Lower lobe of right lung (tissue), 2 donors: ENCODE measurements around the gene MEF2A. TPM values are rescaled to one million over a fixed set of nuclear protein-coding genes. Genes with fewer than 3 reads are reported as not detected.

Experiments
- ATAC-seq, 2 donors: fragments of 200-7000 bp; cut with Tn5 transposase; one replicate each; pipeline ENCODE4 v1.9.1; 2020 to 2022; ENCODE audit warnings: mild to moderate bottlenecking in 2 of 2, moderate library complexity in 2 of 2
- DNase-seq: peaks from one replicate; pipeline ENCODE4 v3.0.0-alpha.2; 2020
- H3K27ac ChIP-seq: fragments of 200-600 bp; one replicate; pipeline ENCODE4 v1.8.0; 2022
- H3K27me3 ChIP-seq: fragments of 200-600 bp; one replicate; pipeline ENCODE4 v1.8.0; 2022; ENCODE audit warnings: low read depth
- H3K36me3 ChIP-seq: fragments of 200-600 bp; one replicate; pipeline ENCODE4 v1.8.0; 2022; ENCODE audit warnings: mild to moderate bottlenecking
- H3K4me1 ChIP-seq: fragments of 200-600 bp; one replicate; pipeline ENCODE4 v1.8.0; 2022
- H3K4me3 ChIP-seq: fragments of 200-600 bp; one replicate; pipeline ENCODE4 v1.8.0; 2022; ENCODE audit warnings: mild to moderate bottlenecking
- H3K9me3 ChIP-seq: fragments of 200-600 bp; one replicate; pipeline ENCODE4 v1.8.0; 2022
- intact Hi-C: fragments of 100-400 bp; cut with DNase I; formaldehyde crosslinking; loops from one replicate; pipeline ENCODE4 v1.11.0; 2022
- total RNA-seq: library from RNA; stranded (reverse); fragmentation: NEBNext Ultra II Directional; extraction: Animal tissue kit (Norgen Biotek cat#: 25700); gene quantifications from one replicate; pipeline ENCODE4 v1.2.1, GENCODE V29; 2021
- TF ChIP-seq, protein P1 (sequence below): fragments of 200-600 bp; IDR thresholded peaks from one replicate; pipeline ENCODE4 v1.8.0; 2022; ENCODE audit warnings: antibody characterized with exemption, mild to moderate bottlenecking
- donor health status: DM: no; HTN: yes; CAD: no; lungs with severe emphysema.

The MEF2A gene
- total RNA-seq, 1 donor from 2014 or later = 80.1 TPM

DNA sequence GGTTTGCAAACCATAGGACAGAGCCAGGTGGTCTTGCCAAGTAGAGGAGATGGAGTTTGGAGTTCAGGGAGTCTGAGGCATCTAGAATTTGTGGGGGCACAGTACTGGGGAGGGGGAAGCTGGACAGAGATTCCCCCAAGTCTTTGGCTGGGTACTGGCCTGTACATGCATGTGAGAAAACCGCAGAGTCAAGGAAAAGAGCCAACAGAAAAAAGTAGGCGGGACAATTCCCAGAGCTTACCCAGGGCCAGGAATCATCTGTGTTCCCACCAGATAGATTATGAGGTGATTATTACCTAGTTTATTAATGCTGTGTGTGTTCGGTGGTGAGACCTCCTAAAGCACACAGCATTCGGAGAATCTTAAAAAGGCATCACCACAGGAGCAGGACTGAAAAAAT lies 156.1 kb downstream of the MEF2A start:
- no peak overlapping the region for H3K27ac ChIP-seq
- H3K9me3 ChIP-seq = no peaks in the 10 kb centered on the region
- H3K36me3 ChIP-seq = no peaks in the 10 kb centered on the region
- TF ChIP-seq, protein P1, sequence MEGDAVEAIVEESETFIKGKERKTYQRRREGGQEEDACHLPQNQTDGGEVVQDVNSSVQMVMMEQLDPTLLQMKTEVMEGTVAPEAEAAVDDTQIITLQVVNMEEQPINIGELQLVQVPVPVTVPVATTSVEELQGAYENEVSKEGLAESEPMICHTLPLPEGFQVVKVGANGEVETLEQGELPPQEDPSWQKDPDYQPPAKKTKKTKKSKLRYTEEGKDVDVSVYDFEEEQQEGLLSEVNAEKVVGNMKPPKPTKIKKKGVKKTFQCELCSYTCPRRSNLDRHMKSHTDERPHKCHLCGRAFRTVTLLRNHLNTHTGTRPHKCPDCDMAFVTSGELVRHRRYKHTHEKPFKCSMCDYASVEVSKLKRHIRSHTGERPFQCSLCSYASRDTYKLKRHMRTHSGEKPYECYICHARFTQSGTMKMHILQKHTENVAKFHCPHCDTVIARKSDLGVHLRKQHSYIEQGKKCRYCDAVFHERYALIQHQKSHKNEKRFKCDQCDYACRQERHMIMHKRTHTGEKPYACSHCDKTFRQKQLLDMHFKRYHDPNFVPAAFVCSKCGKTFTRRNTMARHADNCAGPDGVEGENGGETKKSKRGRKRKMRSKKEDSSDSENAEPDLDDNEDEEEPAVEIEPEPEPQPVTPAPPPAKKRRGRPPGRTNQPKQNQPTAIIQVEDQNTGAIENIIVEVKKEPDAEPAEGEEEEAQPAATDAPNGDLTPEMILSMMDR = no peak
- no peak overlapping the region for H3K4me3 ChIP-seq
- H3K27me3 ChIP-seq = no peaks in the 10 kb centered on the region
- DNase-seq = no peak
- ATAC-seq = no peak
- intact Hi-C loops = no loop called here
- peaks cover 14% of the 10 kb centered on the region for H3K4me1 ChIP-seq

DNA sequence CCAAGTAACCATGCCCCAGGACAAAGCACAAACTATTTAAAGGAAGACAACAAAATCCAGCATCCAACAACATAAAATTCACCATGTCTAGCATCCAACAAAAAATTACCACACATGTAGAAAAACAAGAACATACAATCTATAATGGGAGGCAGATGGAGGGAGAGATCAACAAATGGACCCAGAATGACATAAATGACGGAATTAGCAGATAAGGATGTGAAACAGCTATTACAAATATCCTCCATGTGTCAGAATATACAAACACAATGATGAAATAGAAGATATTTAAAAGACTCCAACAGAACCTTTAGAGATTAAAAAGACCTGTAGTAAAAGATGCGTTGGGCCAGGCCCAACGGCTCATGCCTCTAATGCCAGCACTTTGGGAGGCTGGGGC lies 156.6 kb downstream of the MEF2A start:
- DNase-seq (no peak), ATAC-seq (no peak)
- H3K9me3 ChIP-seq = no peaks in the 10 kb centered on the region
- H3K27ac ChIP-seq = no peak overlapping the region
- TF ChIP-seq, protein P1 = no peak
- H3K36me3 ChIP-seq = peaks cover under 1% of the 10 kb centered on the region
- peaks cover 14% of the 10 kb centered on the region for H3K4me1 ChIP-seq
- H3K27me3 ChIP-seq = no peaks in the 10 kb centered on the region
- H3K4me3 ChIP-seq = no peak overlapping the region
- intact Hi-C loops = no loop called here

DNA sequence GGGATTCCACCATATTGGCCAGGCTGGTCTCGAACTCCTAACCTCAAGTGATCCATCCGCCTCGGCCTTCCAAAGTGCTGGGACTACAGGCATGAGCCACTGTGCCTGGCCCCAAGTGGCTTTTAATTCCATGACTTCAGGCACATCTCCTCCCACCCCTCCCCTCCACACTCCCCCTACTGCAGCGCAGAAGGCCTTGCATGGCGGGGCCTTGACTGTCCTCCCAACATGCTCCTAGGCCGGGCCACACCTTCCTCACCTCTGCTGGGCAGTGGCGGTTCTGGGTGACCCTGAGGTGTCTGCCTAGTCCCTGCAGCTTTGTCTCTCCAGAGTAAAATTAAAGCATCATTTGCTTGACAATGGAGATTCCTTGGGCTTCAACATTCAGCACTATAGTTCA lies 160.5 kb downstream of the MEF2A start:
- DNase-seq (no peak), ATAC-seq (no peak)
- no peaks in the 10 kb centered on the region for H3K27me3 ChIP-seq
- peaks cover 20% of the 10 kb centered on the region for H3K36me3 ChIP-seq
- intact Hi-C loops = no loop called here
- peaks cover 15% of the 10 kb centered on the region for H3K4me1 ChIP-seq
- H3K27ac ChIP-seq = no peak overlapping the region
- TF ChIP-seq, protein P1 = no peak
- H3K4me3 ChIP-seq = no peak overlapping the region
- H3K9me3 ChIP-seq = no peaks in the 10 kb centered on the region

DNA sequence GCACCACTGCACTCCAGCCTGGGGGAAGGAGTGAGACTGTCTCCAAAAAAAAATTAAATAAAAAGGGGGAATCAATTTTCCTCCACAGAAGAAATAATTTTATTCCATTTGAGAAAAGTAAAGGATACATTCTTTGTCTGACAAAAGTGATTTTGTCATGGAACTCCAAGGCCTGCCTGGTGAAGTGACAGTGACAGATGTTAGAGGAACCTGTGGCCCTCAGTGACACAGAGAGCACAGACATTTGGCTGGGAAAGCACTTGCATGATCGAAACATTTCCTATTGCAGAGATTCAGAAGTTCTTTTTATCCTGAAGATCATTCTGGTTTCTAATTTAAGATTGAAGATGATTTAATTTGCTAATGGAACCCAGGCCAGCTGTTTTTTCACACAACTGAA lies 161.5 kb downstream of the MEF2A start:
- intact Hi-C loops = no loop called here
- peaks cover 17% of the 10 kb centered on the region for H3K4me1 ChIP-seq
- peaks cover 20% of the 10 kb centered on the region for H3K36me3 ChIP-seq
- no peaks in the 10 kb centered on the region for H3K9me3 ChIP-seq
- no peak overlapping the region for H3K27ac ChIP-seq
- ATAC-seq = no peak
- DNase-seq = no peak
- no peak overlapping the region for H3K4me3 ChIP-seq
- TF ChIP-seq, protein P1 = no peak
- H3K27me3 ChIP-seq = no peaks in the 10 kb centered on the region

DNA sequence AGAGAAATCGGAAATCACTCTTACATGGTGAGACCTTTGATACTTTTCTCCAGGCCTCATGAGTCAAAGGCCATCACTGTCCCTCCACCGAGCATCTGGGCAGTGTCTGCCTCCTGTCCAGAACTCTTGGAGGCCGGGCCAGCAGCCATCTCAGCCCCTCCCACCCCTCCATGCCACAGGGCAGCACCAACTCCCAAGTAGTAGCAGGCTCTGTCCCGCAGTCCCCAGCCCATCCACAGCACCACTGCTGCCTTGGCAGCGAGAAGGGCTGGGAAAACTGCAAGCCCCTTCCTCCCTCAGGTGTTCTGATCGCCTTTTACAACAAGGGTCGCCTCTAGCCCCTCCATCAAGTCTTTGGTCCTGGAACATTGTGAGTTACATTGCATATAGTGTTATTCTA lies 161.9 kb downstream of the MEF2A start:
- peaks cover 17% of the 10 kb centered on the region for H3K4me1 ChIP-seq
- no peak overlapping the region for H3K4me3 ChIP-seq
- no peaks in the 10 kb centered on the region for H3K27me3 ChIP-seq
- TF ChIP-seq, protein P1 = no peak
- no peak for ATAC-seq
- no peak for DNase-seq
- peaks cover 20% of the 10 kb centered on the region for H3K36me3 ChIP-seq
- H3K9me3 ChIP-seq = no peaks in the 10 kb centered on the region
- H3K27ac ChIP-seq = no peak overlapping the region
- intact Hi-C loops = no loop called here

DNA sequence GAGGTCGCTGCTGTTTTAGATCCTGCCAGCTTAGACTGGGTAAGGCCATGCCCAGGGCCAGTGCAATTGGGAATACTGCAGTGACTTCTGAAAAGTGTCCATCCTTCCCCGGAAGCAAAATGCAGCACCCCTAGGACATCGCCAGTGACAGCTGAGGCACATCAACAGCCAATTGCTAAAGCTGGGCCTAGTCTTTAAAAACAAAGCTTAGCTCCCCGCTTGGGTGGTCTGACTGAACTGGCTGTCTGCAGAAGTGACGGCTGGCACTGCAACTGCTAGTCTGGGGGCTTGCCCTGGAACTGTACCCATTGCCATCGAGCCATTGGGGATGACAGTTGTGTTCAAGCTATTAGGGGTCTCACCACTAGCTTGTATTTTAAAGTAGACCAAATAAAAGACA lies 163.1 kb downstream of the MEF2A start:
- TF ChIP-seq, protein P1 = no peak

More for the DNA sequence above, 163.1 kb downstream of the MEF2A start:
- no peaks in the 10 kb centered on the region for H3K9me3 ChIP-seq
- ATAC-seq = no peak
- H3K36me3 ChIP-seq = peaks cover 20% of the 10 kb centered on the region
- H3K27me3 ChIP-seq = no peaks in the 10 kb centered on the region
- H3K4me1 ChIP-seq = peaks cover 21% of the 10 kb centered on the region
- intact Hi-C loops = no loop called here
- DNase-seq = no peak
- no peak overlapping the region for H3K27ac ChIP-seq
- no peak overlapping the region for H3K4me3 ChIP-seq
